Right renal pelvis (tissue), 4 donors: Measurements from ENCODE around the gene AP2A2. TPM values are rescaled to one million over a fixed set of nuclear protein-coding genes. Genes with fewer than 3 reads are reported as not detected.

Experiments
- DNase-seq, 4 donors: peaks; one replicate each; pipeline ENCODE4 v3.0.0-alpha.2; 2013; ENCODE audit warnings: low read depth in 4 of 4, low spot score in 3 of 4, missing footprints in 1 of 4
- polyA plus RNA-seq, 4 donors: library from polyadenylated mRNA; unstranded; fragments of 120-200 nt; gene quantifications; one replicate each; pipeline ENCODE4 v1.2.1, GENCODE V29; 2013; ENCODE audit not compliant: insufficient read length in 4 of 4

Gene AP2A2
- polyA plus RNA-seq, 4 donors = 100 to 120 (median 109) TPM

GRCh38 chr11:923691-924405 lies 1.8 kb upstream of the AP2A2 start:
- no peak for DNase-seq

DNA sequence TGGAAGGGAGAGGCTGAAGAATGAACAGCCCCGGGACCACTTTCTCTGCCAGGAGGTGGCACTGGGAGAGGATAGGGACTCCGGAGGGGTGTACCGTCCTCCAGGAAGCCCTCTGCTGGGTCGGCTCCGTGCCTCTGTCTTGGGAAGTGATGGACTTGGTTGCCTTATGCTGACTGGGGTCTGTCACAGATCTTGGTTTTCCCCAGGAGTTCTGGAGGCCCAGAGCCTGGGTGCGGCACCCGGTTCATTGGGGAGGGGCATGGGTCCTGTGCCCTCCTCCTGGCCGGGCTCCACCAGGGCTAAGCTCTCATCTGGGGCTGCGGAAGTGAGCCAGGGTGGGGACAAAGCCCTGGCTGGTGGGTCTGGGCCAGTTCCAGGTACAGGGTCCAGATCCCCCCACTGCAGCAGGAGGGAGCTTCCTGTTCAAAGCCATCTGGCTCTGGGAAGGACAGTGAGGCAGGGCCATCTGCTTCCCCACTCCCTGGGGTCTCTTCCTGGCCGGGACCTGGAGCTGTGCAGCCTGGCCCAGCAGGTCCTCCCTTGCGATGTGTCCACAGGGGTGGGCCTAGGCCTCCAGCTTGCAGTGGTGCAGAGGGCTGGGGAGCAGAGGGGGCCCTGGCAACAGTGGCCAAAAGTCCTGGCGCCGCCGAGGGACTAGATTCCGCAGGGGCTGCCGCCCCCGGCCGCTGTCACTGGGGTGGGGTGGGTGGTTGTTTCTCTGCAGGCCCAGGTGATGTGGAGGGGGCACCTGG lies 1.1 kb upstream of the AP2A2 start:
- DNase-seq = no peak

GRCh38 chr11:925158-925495 lies 543 bp upstream of the AP2A2 start:
- DNase-seq = no peak

DNA sequence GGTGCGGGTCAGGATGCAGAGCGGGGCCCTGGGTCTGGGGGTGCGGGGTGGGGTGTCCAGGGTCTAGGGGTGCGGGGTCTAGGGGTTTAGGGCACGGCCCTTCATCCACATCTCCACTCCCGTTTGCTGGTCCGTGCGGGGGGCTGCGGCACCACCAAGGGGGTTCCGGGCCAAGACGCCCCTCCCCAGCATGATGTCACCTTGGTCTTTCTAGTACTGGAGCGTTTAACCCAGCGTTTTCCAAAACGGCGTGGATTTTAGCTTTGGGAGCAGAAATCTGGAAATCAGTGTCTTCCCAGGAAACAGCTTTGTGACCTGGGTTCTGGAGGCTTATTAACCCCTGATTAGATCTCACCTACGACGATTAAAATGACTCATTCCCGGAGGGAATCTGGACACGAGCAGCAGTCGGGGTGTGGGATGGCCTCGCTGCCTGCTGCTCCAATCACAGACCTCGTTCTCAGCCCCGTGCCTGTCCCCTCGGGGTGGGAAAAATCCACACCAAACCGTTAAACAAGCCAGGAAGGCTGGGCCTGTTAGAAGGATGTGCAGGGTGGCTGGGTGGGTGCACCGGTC lies 759 bp downstream of the AP2A2 start:
- DNase-seq = no peak

GRCh38 chr11:927871-928270 lies 2.2 kb downstream of the AP2A2 start:
- no peak for DNase-seq

DNA sequence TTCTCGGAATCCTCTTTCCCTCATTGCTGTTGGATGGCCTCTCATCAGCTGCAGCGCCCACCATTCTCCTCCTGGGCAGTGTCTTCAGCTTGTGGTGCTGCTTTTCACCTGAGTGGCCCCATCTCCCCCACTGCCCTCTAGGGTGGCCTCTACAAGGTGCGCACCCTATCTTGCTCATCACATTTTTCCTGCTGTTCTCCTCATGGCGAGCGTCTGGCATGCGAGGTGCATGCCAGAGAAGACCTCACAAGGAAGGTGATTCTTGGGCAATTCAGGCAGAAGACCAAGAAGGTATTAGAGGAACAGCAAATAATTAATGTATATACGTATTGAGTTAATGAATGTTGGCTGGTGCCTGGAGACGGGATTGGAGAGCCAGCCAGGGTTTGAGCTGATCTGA lies 3.1 kb downstream of the AP2A2 start:
- DNase-seq = no peak

DNA sequence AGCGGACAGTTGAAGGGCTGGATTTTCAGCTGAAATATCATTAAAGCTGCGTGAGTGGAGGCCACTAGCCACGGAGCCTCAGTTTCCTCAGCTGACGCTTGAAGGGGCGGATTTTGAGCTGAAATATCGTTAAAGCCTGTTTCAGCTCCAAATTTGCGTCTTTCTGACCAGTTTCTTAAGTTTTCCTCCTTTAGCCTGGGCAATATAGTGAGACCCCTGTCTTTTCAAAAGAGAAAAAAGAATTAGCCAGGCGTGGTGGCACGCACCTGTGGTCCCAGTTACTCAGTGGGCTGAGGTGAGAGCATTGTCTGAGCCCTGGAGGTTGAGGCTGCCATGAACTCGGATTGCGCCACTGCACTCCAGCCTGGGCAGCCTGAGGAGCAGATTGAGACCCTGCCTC lies 3.7 kb downstream of the AP2A2 start:
- DNase-seq = no peak

GRCh38 chr11:931385-931784 lies 5.7 kb downstream of the AP2A2 start:
- no peak for DNase-seq

DNA sequence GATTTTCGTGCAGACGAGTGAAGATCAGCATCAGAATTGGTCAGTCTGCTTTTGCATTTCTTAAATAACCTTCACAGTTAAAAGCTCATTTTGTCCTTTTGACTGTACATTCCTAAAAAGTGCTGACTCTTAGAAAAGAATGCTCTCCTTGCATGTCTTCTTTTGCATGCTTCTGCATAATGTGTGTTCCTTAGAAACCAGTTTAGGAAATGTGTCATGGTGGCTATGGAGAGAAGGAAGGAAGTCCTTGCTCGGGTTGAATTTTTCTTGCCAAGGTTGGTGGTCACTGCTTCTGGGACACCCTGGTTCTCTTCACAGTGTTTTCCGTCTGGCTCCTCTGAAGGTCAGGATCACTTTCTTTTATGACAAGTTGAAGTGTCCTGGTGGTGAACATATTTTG lies 6.8 kb downstream of the AP2A2 start:
- DNase-seq = no peak

DNA sequence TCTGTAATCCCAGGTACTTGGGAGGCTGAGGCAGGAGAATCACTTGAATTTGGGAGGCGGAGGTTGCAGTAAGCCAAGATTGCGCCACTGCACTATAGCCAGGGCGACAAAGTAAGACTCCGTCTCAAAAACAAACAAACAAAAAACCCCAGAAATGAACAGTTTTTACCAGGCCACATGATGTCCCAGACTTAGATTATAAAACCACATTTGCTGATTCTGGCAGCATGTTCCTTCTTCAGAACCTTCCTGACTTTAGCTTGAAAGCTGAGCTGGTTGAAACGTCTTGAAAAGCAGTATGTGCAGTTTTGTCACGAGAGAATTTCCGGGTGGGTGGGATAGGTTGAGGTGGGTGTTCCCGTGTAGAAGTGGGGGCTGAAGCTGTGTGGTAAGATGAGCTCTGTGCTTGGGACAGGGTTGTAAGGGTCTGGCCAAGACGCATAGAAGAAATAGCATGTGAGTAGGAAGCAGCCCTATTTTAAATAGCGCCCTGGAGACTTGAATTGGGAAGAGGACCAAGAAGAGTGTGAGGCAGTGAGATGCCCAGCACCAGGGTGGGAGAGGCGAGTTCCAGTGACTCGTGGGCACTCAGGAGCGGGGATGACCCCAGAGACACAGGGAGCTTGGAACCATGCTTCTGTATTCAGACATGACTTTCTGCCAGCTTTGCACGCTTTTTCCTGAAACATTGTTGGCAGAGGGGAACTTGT lies 7.6 kb downstream of the AP2A2 start:
- no peak for DNase-seq

DNA sequence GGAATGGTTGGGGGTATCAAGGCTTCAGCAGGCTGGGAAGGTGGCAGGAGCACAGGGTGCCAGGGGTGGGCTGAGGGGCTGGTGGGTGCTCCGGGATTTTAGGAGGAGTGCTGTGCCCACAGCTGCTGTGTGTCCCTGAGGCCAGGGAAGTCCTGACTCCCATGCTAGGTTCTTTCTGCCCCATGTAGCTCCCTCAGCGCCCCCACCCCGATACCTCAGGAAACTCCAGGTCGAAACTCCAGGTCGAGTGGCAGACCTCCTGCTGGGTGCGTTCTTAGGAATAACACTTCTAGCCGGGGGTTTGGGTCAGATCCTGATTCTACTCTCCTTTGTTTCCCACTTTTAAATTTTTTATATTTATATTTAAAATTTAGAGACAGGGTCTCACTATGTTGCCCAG lies 8.3 kb downstream of the AP2A2 start:
- DNase-seq = no peak

- no peak for DNase-seq
These were observed 8.9 kb downstream of the AP2A2 start for GRCh38 chr11:934527-934926.

DNA sequence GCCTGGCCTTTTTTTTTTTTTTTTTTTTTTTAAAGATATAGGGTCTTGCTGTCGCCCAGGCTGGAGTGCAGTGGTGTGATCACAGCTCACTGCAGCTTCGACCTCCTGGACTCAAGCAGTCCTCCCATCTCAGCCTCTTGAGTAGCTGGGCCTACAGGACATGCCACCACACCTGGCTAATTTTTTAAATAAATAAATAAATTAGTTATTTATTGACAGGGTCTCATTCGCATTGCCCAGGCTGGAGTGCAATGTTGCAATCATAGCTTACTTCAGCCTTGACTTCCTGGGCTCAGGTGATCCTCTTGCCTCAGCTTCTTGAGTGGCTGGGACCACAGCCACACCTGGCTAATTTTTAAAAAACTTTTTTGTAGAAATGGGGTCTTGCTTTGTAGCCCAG lies 10.5 kb downstream of the AP2A2 start:
- no peak for DNase-seq

GRCh38 chr11:937841-938261 lies 12.2 kb downstream of the AP2A2 start:
- DNase-seq = no peak

- DNase-seq = no peak
These were observed 14.9 kb downstream of the AP2A2 start for GRCh38 chr11:940496-941135.

- DNase-seq = no peak
These were observed 17.2 kb downstream of the AP2A2 start for GRCh38 chr11:942823-943222.

DNA sequence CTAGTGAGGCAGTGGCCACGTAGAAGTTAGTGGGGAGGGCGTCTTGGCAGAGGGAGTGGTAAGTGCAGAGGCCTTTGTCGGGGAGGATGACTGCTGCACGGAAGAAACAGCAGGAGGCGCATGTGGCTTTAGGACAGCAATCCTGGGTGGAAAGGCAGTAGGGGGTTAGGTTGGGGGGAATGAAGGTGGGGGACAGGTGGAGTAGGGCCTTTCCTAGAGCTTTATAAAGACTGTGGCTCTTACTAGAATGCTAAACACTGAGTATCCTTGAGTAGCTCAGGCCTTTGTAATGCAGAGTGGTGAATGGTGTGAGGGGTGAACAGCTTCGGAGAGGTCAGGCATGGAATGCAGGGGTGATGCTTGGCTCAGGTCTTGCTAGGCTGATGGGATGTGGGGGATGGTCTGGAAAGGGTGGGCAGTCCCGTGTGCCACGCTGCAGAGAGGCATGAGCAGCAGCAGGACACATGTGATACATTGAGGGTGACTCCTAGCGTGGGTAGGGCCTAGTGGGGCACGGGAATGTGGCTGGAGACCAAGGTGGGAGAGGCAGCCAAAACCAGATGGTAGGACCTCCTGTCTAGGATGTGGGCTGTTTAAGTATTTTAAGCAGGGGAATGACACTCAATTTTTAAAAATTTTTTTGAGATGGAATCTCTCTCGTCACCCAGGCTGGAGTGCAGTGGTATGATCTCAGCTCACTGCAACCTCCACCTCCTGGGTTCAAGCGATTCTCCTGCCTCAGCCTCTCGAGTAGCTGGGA lies 19.2 kb downstream of the AP2A2 start:
- DNase-seq = no peak

GRCh38 chr11:945986-946385 lies 20.3 kb downstream of the AP2A2 start:
- DNase-seq = no peak

DNA sequence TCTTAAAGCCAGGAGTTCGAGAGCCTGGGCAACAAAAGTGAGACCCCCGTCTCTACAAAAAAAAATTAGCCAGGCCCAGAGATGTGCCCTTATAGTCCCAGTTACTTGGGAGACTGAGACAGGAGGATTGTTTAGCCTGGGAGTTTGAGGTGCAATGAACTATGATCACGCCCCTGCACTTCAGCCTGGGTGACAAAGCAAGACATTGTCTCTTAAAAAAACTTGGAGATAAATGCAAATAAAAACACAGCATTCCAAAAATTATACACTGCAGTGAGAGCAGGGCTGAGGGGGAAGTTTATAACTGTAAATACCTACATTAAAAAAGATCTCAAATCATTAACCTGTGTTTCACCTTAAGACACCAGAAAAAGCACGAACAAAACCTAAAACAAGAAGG lies 22.1 kb downstream of the AP2A2 start:
- no peak for DNase-seq

DNA sequence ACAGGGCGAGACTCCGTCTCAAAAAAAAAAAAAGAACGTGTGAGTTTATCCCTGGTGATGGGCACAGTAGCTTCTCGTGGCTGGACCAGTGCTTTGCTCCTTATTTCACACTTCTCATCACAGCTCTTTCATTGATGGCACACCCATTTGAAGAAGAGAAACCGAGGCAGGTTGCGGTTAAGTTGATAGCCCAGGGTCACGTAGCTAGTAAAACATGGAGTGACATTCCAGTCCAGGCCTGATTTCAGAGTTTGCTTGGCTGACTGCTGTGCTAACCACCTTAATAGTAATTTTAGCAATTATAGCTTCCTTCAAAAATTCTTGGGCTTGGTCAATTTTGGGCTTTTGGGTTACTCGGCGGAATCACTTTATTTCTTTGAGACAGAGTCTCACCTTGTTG lies 25.8 kb downstream of the AP2A2 start:
- DNase-seq = no peak
